ENCODE measurements around the gene RBMY1B. TPM values are rescaled to one million over a fixed set of nuclear protein-coding genes. Genes with fewer than 3 reads are reported as not detected.

The RBMY1B gene
- total RNA-seq (2022; extraction: Qiagen RNA extraction; ENCODE audit: low read depth) = not detected in 5 replicates

DNA sequence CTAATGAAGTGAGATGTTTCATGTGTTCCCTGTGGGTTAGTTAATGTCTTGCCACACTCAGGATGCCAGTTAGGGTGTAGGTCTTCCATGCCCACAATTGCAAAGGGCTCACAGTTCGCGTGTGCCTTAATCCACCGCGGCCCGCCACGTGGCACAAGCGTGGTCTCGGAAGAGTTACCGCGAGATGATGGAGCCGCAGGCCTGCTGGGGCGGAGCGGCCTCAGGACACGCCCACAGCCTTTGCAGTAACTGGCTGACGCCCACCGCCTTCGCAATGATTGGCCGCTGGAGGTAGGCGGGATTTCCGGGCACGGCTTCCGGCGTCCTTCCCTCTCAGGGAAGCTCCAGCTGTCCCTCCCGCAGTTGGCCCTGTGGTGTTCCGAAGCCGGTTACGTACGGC lies at the start of gene RBMY1B:
Gene RBMY1B (plus strand): TSS at position 301 of the 400 bp plus-strand sequence. CDS start 2,013 bp downstream, outside the sequence.

DNA sequence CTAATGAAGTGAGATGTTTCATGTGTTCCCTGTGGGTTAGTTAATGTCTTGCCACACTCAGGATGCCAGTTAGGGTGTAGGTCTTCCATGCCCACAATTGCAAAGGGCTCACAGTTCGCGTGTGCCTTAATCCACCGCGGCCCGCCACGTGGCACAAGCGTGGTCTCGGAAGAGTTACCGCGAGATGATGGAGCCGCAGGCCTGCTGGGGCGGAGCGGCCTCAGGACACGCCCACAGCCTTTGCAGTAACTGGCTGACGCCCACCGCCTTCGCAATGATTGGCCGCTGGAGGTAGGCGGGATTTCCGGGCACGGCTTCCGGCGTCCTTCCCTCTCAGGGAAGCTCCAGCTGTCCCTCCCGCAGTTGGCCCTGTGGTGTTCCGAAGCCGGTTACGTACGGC lies 23.4 kb downstream of the RBMY1B start, which contains the start of gene RBMY1A1:
Gene RBMY1A1 (plus strand): TSS at position 301 of the 400 bp plus-strand sequence. CDS start 2,013 bp downstream, outside the sequence.

Other genes starting within 250 kb of the RBMY1B start
- not detected in 5 replicates for gene RBMY1A1, start 23.5 kb downstream of the RBMY1B start, total RNA-seq (2022; extraction: Qiagen RNA extraction; ENCODE audit: low read depth)

Measured in A549 treated with GW870086 at 1 μM for 4 hours (cell line).